Common myeloid progenitor, CD34-positive (primary cell): ENCODE results near the gene TCHP.

Experiments used
- CTCF ChIA-PET: fragments of 350-600 bp; sonication (Branson Sonifier 250); formaldehyde crosslinking; loops from one replicate; lab custom pipeline; 2021; ENCODE audit warnings: antibody characterized with exemption; lab: Charles Lee
- POLR2A ChIA-PET: fragments of 350-600 bp; sonication (Branson Sonifier 250); formaldehyde crosslinking; loops from one replicate; lab custom pipeline; 2021; ENCODE audit warnings: antibody characterized with exemption; lab: Charles Lee
- DNase-seq, 3 donors: peaks; one replicate each; pipeline versions ENCODE4 v3.0.0 to v3.0.0-alpha.2; 2013
- H3K27ac ChIP-seq, 2 experiments: 1 replicate in 1 of 2; 2 replicates in 1 of 2; pipeline ENCODE4 v1.7.0; 2013; ENCODE audit warnings: inconsistent platforms in 2 of 2, low read length in 2 of 2, mild to moderate bottlenecking in 2 of 2, low read depth in 1 of 2, moderate library complexity in 1 of 2; ENCODE audit not compliant: severe bottlenecking in 2 of 2, insufficient read depth in 1 of 2, poor library complexity in 1 of 2
- H3K27me3 ChIP-seq, 5 experiments: replicated peaks in 2 of 5; 1 replicate in 3 of 5; 2 replicates in 2 of 5; pipeline versions ENCODE4 v1.6.1 to v1.7.0; 2013; ENCODE audit warnings: low read length in 4 of 5, mild to moderate bottlenecking in 2 of 5, moderate library complexity in 2 of 5, inconsistent platforms in 1 of 5; ENCODE audit not compliant: insufficient read depth in 5 of 5, control insufficient read depth in 4 of 5
- H3K36me3 ChIP-seq, 4 experiments: 1 replicate in 2 of 4; 2 replicates in 2 of 4; pipeline versions ENCODE4 v1.6.1 to v1.7.0; 2013; ENCODE audit warnings: low read length in 3 of 4, control low read depth in 1 of 4, mild to moderate bottlenecking in 1 of 4; ENCODE audit not compliant: control insufficient read depth in 4 of 4, insufficient read depth in 4 of 4
- H3K4me1 ChIP-seq, 4 experiments: 1 replicate in 3 of 4; 2 replicates in 1 of 4; pipeline versions ENCODE4 v1.6.1 to v1.7.1; 2013; ENCODE audit warnings: low read length in 3 of 4, mild to moderate bottlenecking in 3 of 4, control low read depth in 1 of 4, inconsistent platforms in 1 of 4, moderate library complexity in 1 of 4; ENCODE audit not compliant: control insufficient read depth in 4 of 4, insufficient read depth in 4 of 4; ENCODE audit errors: control extremely low read depth in 1 of 4
- H3K4me3 ChIP-seq, 7 experiments: 1 replicate in 4 of 7; 2 replicates in 3 of 7; pipeline versions ENCODE4 v1.5.1 to v1.7.0; 2013; ENCODE audit warnings: mild to moderate bottlenecking in 7 of 7, low read length in 6 of 7, moderate library complexity in 6 of 7, inconsistent platforms in 2 of 7, low read depth in 2 of 7, control low read depth in 1 of 7; ENCODE audit not compliant: insufficient read depth in 4 of 7, control insufficient read depth in 1 of 7; ENCODE audit errors: extremely low read depth in 1 of 7
- H3K9me3 ChIP-seq, 5 experiments: 1 replicate in 4 of 5; 2 replicates in 1 of 5; pipeline versions ENCODE4 v1.6.1 to v1.7.1; 2013; ENCODE audit warnings: low read length in 4 of 5, mild to moderate bottlenecking in 2 of 5, inconsistent platforms in 1 of 5, low read depth in 1 of 5, moderate library complexity in 1 of 5; ENCODE audit not compliant: control insufficient read depth in 4 of 5, insufficient read depth in 2 of 5; ENCODE audit errors: control extremely low read depth in 1 of 5
- WGBS: methylation state at CpG from one replicate; pipeline ENCODE4 v1.1.5; 2013; ENCODE audit not compliant: insufficient coverage; 5-methylcytosine and 5-hydroxymethylcytosine counted together

TCHP gene

DNA sequence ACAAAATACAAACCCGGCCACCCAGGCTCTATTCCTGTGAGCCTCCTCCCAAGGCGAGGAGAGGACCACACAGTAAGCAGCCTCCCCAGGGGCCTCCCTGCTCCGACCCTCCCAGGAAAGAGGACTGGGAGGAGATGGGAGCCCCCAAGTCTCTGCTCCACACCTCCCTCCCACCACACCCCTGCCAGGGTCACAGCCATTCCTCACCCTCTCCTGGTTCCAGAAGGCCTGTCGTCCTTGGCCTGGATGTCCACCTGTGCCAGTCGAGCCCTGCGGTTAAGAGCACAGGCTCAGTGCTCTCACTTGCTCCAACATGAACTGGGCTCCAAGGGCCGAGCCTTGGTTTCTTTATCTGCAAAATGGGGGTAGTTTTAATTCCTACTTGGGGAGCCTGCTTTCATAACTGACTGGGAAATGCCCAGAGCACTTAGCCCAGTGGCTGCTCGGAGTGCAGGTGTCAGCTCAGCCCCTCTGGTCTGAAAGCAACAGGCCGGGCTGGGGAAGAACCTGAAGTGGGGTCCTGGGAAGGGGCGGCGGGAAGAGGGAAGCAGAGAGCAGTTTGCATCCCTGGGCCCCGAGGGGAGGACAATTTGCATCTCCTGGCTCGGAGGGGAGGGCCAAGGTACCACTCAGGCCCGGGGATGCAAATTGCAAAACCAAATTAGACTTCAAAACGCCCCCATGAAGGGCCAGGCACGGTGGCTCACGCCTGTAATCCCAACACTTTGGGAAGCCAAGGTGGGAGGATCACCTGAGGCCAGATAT, 23.6 kb downstream of the TCHP start:
- CTCF ChIA-PET = interaction anchor here (1.7 kb wide), 1 partner anchor 9 kb away, joined by 4 read pairs; no protein-coding TSS in a partner anchor
- Histone ChIP-seq H3K4me1 (no peaks in the 10 kb centered on the region), H3K27me3 (no peaks in the 10 kb centered on the region), H3K4me3 (no peak overlapping the region), H3K36me3 (peaks cover 10 to 59% (median 35%) of the 10 kb centered on the region in 4 experiments), H3K27ac (no peak overlapping the region), H3K9me3 (no peaks in the 10 kb centered on the region)
- POLR2A ChIA-PET = no interaction called here
- 95% methylated on average over 14 of the region's 17 CpGs for WGBS
- no peak for DNase-seq

DNA sequence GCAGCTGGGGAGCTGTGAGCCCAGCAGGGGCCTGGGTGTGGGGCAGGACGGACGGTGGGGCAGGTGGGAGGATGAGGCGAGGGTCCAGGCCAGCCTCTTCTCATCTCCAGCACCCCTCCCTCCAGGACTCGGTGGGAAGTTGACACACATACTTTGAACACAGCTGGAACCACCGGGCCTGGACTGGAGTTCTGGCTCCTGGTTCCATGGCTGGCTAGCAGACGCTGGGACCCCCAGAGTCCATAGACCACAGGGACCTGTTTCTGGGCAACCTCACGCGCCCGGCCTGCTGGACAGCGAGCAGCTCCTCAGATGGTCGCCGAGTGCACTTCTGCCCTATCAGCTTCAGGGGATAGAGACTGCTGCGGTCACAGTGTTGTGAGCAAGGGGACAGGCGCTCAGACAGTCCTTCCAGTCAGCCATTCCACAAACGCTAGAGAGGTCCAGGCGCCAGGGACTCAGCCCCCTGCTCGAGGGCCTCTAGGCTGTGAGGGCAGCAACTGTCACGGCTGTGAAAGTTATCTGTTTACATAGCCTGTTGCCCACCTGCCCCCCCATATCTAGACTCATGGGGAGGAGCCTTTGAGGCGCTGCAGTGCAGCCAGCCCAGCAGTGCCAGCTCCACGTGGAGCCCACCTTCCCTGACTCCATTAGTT, 25.2 kb downstream of the TCHP start:
- Histone ChIP-seq H3K9me3 (no peaks in the 10 kb centered on the region), H3K4me3 (no peak overlapping the region), H3K36me3 (peaks cover 8 to 51% (median 29%) of the 10 kb centered on the region in 4 experiments), H3K27ac (no peak overlapping the region), H3K27me3 (no peaks in the 10 kb centered on the region), H3K4me1 (no peaks in the 10 kb centered on the region)
- 92% methylated on average over 14 of the region's 20 CpGs for WGBS
- POLR2A ChIA-PET = no interaction called here
- peak in 1 of 3 donors; percentile 21 for DNase-seq
- CTCF ChIA-PET = interaction anchor here (0.8 to 2.0 kb wide), 4 partner anchors 11 to 71 kb away, joined by 3 to 6 read pairs (median 4); no protein-coding TSS in a partner anchor

DNA sequence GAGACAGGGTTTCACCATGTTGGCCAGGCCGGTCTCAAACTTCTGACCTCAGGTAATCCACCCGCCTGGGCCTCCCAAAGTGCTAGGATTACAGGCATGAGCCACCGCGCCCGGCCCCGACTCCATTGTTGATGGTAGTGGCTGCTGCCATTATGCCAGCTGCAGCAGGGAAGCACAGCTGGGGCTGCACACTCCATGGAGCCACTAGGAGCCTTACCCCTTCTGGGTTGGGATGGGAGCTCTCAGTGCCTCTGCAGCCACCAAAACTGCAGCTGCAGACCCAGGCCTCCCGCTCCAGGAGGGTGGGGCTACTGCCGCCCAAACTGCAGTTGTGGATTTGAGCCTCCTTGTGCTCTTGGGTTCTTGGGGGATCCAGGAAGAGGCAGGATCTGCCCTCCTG, 25.9 kb downstream of the TCHP start:
- ChIA-PET CTCF (interaction anchor here (1.9 to 2.0 kb wide), 2 partner anchors 11 to 71 kb away, joined by 4 to 6 read pairs; no protein-coding TSS in a partner anchor), POLR2A (no interaction called here)
- peaks cover 10 to 51% (median 29%) of the 10 kb centered on the region in 4 experiments for H3K36me3 ChIP-seq
- no peak overlapping the region for H3K27ac ChIP-seq
- H3K4me1 ChIP-seq = no peaks in the 10 kb centered on the region
- no peak overlapping the region for H3K4me3 ChIP-seq
- H3K9me3 ChIP-seq = no peaks in the 10 kb centered on the region
- no peaks in the 10 kb centered on the region for H3K27me3 ChIP-seq
- no peak for DNase-seq
- 96% methylated on average over 5 of the region's 8 CpGs for WGBS

DNA sequence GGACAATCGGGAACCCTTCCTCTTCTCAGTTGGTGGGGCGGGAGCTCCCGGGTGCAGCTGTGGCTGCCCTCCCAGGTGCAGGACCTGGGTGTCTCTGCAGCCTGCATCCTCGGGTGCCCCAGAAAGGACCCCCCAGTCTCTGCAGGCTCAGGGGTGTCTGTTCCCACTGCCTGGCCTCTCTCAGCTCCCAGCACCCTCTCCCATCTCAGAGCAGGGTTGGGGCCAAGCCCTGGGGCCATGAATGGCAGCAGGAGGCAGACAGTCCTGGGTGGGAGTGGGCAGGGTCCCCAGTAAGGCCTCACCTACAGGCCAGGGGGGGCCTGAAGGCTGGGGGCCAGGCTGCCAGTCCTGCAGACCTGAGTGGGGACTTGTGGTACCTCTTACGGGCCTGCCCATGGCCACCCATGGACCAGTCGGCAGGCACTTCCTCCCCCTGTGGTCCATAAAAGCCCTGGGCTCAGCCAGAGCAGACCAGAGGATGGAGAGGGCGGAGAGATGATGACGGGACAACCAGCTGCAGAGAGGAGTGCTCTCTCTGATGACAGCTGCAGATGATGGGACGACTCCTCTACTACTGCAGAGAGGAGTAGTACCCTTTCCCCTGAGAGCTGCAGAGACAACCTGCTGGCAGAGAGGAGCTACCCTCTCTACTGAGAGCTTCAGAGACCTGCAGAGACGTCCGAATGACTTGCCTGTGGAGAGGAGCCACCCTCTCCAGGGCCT, 26.6 kb downstream of the TCHP start:
- Histone ChIP-seq H3K27ac (no peak overlapping the region), H3K36me3 (peaks cover 12 to 54% (median 34%) of the 10 kb centered on the region in 4 experiments), H3K4me1 (no peaks in the 10 kb centered on the region), H3K4me3 (no peak overlapping the region), H3K9me3 (no peaks in the 10 kb centered on the region), H3K27me3 (no peaks in the 10 kb centered on the region)
- DNase-seq = no peak
- ChIA-PET POLR2A (interaction anchor here (0.5 to 0.7 kb wide), 2 partner anchors 76 to 136 kb away, joined by 3 to 5 read pairs; no protein-coding TSS in a partner anchor), CTCF (interaction anchor here (0.8 to 3.4 kb wide), 5 partner anchors 11 to 81 kb away, joined by 3 to 12 read pairs (median 4); no protein-coding TSS in a partner anchor)
- 96% methylated on average over 11 of the region's 11 CpGs for WGBS

DNA sequence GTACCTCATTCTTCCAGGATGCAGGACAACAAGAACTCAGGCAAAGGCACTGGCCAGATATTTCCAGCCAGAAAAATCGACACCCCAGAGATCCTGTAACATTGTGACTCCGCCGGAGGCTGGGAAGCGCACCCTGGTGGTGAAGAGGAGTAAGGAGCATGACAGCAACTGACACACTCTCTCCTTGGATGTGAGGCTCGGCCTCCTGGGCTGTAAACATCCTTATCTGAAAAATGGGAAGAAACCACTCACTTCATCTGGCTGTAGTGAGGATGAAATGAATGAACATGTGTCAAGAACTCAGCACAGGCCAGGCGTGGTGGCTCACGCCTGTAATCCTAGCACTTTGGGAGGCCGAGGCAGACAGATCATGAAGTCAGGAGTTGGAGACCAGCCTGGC, 27.5 kb downstream of the TCHP start:
- WGBS = 91% methylated on average over 5 of the region's 8 CpGs
- Histone ChIP-seq H3K4me1 (no peaks in the 10 kb centered on the region), H3K27ac (no peak overlapping the region), H3K9me3 (no peaks in the 10 kb centered on the region), H3K36me3 (peaks cover 20 to 59% (median 40%) of the 10 kb centered on the region in 4 experiments), H3K27me3 (no peaks in the 10 kb centered on the region), H3K4me3 (no peak overlapping the region)
- CTCF ChIA-PET = interaction anchor here (0.8 to 3.4 kb wide), 8 partner anchors 10 to 82 kb away, joined by 3 to 12 read pairs (median 6); no protein-coding TSS in a partner anchor
- POLR2A ChIA-PET = interaction anchor here (0.7 kb wide), 1 partner anchor 75 kb away, joined by 5 read pairs; no protein-coding TSS in a partner anchor
- peak; percentile 19 to 52 (median 43) for DNase-seq

DNA sequence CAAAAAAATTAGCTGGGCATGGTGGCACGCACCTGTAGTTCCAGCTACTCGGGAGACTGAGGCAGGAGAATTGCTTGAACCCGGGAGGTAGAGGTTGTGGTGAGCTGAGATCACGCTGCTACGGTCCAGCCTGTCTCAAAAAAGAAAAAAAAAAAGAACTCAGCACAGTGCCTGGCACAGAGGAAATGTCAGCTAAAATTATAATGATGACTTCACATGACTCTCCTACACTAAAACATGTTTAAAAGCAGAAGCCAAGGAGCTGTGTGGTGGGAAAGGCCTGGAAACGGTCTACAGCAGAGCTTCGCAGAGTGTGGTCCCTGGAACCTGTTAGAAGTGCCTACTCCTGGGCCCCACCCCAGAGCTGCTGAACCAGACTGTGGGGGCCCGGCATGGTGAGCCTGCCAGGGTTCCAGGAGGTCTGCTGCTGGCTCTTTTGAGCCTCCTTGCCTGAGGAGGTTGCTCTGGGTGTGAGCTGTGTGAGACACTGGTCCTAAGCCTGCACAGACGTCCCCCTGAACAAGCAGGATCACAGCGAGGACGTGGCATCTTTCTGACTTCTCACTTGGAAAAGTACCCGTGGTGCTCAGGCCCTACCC, 28.1 kb downstream of the TCHP start:
- Histone ChIP-seq H3K36me3 (peaks cover 23 to 61% (median 43%) of the 10 kb centered on the region in 4 experiments), H3K4me3 (no peak overlapping the region), H3K27ac (no peak overlapping the region), H3K9me3 (no peaks in the 10 kb centered on the region), H3K4me1 (no peaks in the 10 kb centered on the region), H3K27me3 (no peaks in the 10 kb centered on the region)
- CTCF ChIA-PET = interaction anchor here (0.6 to 3.4 kb wide), 9 partner anchors 10 to 489 kb away, joined by 3 to 12 read pairs (median 4); no protein-coding TSS in a partner anchor
- 100% methylated on average over 9 of the region's 12 CpGs for WGBS
- DNase-seq = no peak
- POLR2A ChIA-PET = no interaction called here
